A549 (cell line): Measurements from ENCODE around the gene DACT2.

ENCODE experiments used
- GATA3 ChIP-seq: IDR thresholded peaks from 2 replicates; pipeline ENCODE4 v1.6.1; 2012; ENCODE audit warnings: borderline replicate concordance
- REST ChIP-seq: fragments of 200-600 bp; sonication (generic); IDR thresholded peaks from 2 replicates; pipeline ENCODE4 v1.6.1; 2016; ENCODE audit warnings: antibody characterized with exemption, mild to moderate bottlenecking, moderate library complexity
- TF ChIP-seq, protein P1 (sequence below): fragments of 250-450 bp; sonication (Bioruptor Pico); IDR thresholded peaks from 2 replicates; pipeline ENCODE4 v1.5.0; 2021; ENCODE audit warnings: mild to moderate bottlenecking, moderate library complexity, borderline replicate concordance
- TF ChIP-seq, protein P2 (sequence below): IDR thresholded peaks from 2 replicates; pipeline ENCODE4 v1.6.1; 2012; ENCODE audit warnings: low read depth, borderline replicate concordance

DNA sequence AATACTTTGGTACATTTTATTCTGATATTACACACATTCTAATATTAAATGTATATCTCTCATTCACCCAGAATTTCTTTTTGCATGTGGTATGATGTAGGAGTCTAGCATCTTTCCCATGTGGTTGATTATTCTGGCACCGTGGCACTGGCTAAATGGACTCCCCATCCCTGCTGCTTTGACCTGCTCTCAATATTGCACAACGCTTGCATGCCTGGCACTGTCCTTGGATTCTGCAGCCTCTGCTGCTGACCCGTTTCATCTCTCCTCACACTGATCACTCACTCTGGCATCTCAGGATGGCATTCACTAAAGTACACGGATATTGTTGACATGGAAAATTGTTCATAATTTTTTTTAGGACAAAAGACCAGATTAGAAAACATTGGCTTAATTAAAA is 11.5 kb upstream of the DACT2 start:
- TF ChIP-seq REST (no peak), GATA3 (no peak)
- TF ChIP-seq, protein P1, sequence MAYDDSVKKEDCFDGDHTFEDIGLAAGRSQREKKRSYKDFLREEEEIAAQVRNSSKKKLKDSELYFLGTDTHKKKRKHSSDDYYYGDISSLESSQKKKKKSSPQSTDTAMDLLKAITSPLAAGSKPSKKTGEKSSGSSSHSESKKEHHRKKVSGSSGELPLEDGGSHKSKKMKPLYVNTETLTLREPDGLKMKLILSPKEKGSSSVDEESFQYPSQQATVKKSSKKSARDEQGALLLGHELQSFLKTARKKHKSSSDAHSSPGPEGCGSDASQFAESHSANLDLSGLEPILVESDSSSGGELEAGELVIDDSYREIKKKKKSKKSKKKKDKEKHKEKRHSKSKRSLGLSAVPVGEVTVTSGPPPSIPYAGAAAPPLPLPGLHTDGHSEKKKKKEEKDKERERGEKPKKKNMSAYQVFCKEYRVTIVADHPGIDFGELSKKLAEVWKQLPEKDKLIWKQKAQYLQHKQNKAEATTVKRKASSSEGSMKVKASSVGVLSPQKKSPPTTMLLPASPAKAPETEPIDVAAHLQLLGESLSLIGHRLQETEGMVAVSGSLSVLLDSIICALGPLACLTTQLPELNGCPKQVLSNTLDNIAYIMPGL (CRISPR knock-in tag): no peak
- TF ChIP-seq, protein P2, sequence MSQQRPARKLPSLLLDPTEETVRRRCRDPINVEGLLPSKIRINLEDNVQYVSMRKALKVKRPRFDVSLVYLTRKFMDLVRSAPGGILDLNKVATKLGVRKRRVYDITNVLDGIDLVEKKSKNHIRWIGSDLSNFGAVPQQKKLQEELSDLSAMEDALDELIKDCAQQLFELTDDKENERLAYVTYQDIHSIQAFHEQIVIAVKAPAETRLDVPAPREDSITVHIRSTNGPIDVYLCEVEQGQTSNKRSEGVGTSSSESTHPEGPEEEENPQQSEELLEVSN: no peak
